LNCAP (cell line): Measurements from ENCODE around the gene KBTBD12.

ENCODE experiments used
- CTCF ChIP-seq: fragments of 450-650 bp; IDR thresholded peaks from 2 replicates; pipeline ENCODE4 v1.5.1; 2017; ENCODE audit warnings: mild to moderate bottlenecking

Gene KBTBD12

GRCh38 chr3:127894481-127894880, 20.6 kb upstream of the KBTBD12 start:
- TF ChIP-seq CTCF = no peak

DNA sequence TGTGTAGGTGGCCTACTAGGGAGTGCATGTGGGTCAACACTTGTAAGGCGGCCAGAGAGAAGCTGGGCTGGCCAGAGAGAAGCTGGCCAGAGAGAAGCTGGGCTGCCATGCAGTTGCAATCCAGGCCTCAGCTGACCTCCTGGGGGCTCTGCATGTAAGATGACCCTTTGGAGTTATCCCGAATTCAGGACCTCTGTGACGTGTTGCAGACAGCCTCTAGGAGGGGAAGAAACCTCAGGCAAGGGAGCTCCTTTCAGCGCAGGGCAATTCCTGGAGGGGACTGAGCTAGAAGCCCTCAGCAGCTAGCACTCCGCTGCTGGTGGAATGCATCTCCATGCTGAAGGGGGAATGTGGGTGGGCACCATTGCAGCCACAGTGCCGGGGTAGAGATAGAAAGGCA, 15.8 kb upstream of the KBTBD12 start:
- TF ChIP-seq CTCF = no peak

GRCh38 chr3:127899766-127900165, 15.3 kb upstream of the KBTBD12 start:
- no peak for TF ChIP-seq CTCF

DNA sequence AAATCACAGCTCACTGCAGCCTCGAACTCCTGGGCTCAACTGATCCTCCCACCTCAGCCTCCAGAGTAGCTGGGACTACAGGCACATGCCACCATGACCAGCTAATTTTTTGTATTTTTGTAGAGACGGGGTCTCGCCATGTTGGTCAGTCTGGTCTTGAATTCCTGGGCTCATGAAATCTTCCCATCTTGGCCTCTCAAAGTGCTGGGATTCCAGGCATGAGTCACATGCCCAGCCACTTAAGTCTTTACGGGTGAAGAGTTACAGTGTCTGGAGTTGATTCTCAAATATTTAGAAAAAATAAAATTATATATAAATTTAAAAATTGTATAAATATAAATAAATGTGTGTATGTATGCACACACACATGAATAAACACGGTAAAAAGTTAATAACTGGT, 14.5 kb upstream of the KBTBD12 start:
- TF ChIP-seq CTCF = no peak

DNA sequence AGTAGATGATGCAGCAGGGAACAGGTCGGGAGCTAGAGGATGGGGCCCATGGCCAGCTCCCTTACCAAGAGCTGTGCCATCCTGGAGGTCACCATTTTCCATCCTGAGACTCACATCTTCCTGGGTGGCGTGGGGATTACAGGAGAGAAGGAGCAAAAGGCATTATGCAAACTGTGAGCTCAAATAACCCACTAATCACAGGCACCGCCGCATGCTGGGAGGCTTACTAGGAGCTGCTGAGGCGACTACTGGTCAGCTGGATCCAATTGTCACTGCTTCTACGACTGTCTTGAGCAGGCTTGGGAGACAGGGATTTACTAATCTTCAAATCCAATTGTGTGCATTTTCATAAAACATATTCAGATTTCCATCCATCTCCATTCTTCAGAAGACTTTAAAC, 12.5 kb upstream of the KBTBD12 start:
- TF ChIP-seq CTCF = no peak

DNA sequence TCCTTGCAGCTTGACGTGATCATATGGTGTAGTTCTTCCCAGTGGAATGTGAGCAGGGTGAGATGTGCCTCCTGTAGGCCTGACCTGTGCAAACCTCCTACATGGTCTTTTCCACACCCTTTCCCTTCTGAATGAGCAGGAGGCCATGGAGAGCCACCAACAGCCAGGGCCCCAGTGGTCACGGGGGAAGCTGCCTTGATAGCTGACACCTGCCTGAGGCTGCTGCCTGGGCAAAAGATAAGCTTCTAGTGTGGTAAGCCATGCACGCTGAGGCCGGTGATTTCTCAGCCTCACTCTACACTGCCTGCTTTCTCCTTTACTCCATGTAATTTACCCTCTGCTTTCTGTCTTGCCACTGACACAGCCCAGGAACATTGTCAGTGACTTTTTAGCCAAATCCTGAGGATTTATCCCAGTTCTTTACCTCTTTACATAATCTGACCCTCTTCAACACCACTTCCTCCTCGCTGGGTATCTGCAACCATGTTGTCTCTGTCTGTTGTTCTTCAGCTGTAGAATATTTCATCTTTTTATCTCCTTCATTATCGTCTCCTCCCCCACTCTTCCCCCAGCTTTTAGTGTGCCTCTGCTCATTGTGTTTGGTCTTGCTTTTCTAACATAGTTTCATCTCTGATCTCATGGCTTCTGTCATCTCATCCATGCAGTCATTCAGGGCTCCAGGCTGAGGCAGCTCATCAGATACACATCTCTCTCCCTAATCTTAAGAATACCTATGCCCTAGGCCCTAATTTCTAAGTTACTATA, 11.2 kb upstream of the KBTBD12 start:
- no peak for TF ChIP-seq CTCF

- TF ChIP-seq CTCF = no peak
Observed at GRCh38 chr3:127905556-127905955, 9.5 kb upstream of the KBTBD12 start.

DNA sequence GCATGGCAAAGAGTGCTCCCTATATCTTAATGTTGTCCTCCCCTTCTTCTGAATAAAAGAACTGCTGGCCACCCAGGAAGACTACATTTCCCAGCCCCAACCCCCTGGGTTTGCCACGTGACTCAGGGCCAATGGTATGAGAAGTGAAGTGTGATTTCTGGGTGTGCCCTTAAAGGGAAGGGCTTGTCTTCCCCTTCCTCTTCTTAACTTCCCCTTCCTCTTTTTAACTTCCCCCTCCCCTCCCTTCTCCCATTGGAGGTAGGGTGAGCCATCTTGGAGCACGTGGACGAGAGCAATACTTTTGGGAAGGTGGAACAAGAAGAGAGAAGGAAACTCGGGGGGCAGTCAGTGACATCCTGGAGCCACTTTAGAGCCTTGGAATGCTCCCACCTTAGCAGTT, 6.8 kb upstream of the KBTBD12 start:
- no peak for TF ChIP-seq CTCF
